ENCODE results near the gene VAC14.
A peak's percentile ranks its signal among the peaks of the same experiment; 100 is the strongest.
"Not testable (repeated sequence)": the region's sequence is repeated elsewhere in the genome, so short reads cannot be mapped to it uniquely, and the experiment has no call there.

Gene VAC14

DNA sequence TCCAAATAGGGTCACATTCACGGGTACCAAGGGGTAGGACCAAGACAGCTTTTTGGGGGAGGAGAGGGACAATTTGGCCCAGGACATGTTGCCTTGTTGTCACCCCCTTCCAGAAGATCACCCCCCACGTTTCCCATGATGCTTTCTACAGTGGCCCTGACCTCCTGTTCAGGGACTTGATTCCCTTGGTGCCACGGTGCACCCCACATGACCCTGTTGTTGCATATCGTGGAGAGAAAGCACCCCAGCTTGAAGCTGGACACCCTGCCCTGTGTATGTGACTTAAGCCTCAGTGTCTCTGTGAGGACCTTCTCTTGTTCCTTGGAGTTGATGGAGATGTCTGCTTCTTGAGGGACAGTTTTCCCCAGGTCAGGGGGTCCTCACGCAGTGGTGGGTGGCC, 142.0 kb downstream of the VAC14 start:
- no peak for DNase-seq

DNA sequence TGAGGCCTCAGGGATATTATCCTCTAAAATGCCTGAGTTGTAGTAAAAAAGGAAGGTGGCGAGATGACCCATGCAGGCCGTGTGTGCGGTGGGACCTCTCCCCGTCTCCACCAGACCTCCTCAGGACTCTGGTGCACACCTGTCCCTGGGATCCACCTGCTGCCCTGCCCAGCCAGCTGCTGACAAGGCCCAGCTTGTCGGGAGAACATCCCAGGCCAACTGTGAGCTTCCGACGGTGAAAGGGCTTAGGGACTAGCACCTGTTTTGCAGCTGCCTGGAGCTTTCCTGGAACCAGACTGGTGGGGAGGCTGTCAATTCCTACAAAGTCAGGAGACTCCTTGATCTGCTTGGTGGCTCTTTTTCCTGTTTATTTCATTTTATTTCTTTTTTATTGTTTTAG, 143.0 kb downstream of the VAC14 start:
- no peak for DNase-seq

DNA sequence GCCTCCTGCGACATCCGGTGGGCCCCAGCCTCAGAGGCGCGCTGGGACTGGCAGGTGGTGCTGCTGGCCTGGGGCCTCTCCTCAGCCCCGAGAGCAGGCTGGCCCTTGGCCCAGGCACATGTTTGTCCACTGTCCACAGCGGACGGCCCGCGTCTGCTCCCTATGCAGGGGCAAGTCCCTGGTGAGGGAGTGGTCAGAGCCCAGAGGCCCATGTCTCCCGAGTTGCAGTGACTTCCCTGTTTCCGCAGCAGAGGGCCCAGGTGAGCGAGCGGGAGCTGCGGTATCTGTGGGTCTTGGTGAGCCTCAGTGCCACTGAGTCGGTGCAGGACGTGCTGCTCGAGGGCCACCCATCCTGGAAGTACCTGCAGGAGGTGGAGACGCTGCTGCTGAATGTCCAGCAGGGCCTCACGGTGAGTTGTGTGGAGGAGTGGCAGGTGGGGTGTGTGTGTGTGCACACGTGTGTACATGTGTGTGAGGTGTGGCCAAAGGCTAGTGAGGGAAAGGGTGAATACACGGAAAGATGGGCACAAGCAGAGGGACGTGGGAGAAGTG, 144.2 kb downstream of the VAC14 start:
- no peak for DNase-seq

DNA sequence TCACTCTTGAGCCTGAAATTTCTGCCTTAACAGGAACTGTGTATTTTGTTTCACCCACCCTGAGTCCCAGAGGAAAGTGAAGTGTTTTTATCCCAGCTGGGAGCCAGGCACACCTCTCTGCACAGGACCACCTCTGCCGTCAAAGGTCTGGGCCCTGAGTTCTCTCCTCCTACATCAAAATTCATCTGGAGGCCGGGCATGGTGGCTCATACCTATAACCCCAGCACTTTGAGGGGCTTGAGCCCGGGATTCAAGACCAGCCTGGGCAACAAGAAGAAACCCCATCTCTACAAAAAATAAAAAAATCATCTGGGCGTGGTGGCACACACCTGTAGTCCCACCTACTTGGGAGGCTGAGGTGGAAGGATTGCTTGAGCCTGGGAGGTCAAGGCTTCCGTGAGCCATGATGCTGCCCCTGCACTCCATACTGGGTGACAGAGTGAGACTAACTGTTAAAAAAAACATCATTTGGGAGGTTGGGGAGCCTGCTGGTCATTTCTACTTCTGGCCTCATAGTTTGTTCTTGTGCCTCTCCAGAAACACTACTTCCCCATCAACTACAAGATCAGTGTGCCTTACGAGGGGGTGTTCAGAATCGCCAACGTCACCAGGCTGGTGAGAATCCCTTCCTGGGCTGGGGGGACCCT, 144.8 kb downstream of the VAC14 start:
- DNase-seq: no peak

DNA sequence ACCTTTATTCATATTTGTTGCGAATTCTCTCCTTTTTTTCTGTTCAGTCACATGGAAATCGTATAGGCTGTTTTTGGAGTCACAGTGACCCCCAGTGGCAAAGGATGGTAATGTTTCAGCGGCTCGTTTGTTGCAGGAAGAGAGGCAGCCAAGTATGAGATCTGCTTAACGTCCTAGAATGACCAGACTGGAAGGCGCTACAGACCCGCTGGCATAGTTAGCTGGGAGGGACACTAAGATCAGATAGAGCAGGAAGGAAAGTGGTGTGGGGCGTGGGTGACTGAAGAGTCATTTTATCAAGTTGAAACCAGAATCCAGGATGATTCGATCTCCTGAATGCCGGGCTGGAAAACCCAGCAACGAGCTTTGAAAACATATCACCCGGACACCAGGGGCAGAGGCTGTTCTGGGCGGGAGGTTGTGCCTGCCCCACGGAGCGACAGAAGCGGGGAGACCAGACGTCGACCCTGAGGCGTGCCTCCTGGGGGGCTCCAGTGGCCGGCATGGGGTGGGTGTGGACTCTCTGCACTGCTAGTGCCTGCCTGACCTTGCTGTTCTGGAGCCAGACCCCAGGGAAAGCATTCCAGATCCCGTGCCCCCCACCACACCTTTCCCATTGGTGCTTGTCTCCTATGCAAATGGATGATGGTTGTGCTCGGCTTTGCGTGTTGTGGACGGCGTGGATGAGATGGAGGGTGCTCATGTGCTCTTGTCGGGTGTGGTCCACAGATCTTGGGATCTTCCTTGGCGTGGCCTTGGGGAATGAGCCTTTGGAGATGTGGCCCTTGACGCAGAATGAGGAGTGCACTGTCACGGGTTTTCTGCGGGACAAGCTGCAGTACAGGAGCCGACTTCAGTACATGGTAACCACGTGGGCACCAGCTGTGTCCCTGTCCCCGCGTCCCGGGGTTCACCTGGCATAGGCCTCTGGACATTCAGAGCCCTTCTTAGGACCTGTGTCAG, 146.9 kb downstream of the VAC14 start:
- peak; percentile 87 for DNase-seq

DNA sequence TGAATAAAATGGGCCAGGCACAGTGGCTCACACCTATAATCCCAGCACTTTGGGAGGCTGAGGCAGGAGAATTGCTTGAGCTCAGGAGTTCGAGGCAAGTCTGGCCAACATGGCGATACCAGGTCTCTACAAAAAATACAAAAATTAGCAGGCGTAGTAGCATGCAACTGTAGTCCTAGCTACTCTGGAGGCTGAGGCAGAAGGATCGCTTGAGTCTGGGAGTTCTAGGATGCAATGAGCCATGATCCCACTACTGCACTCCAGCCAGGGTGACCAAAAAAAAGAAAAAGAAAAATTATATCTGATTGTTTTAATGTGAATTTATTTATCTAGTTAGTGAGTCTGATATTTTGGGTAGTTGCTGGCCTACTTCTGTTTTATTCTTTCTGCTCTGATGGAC, 147.6 kb downstream of the VAC14 start:
- DNase-seq: no peak

DNA sequence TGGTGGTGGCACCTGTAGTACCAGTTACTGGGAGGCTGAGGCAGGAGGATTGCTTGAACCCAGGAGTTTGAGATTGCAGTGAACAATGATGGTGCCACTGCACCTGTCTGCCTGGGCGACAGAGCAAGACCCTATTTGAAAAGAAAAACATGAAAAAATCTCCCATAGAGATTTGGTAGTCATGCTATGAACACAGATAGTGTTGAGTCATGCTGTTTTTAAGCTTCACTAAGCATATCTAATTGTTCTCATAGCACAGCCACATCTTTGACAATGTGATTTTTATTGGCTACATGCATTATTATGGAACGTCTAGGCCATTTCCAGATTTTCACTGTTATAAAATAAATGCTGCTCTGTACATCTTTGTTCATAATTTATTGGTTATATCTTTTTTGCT, 148.6 kb downstream of the VAC14 start:
- no peak for DNase-seq

DNA sequence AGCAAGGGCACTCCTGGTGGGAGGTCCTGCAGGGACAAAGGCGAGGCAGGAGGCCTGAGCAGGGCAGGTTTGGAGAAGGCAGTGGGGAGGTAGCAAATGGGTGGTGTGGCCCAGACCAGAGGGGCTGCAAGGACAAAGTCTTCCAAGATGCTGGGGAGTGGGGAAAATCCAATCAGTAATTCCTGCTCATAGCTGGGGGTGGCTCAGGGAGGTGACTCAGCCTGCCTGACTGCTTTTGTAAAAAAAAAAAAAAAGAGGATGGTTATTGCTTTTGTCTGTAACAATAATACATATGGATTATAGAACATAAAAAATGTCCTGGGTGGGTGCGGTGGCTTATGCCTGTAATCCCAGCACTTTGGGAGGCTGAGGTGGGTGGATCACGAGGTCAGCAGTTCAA, 149.4 kb downstream of the VAC14 start:
- no peak for DNase-seq

DNA sequence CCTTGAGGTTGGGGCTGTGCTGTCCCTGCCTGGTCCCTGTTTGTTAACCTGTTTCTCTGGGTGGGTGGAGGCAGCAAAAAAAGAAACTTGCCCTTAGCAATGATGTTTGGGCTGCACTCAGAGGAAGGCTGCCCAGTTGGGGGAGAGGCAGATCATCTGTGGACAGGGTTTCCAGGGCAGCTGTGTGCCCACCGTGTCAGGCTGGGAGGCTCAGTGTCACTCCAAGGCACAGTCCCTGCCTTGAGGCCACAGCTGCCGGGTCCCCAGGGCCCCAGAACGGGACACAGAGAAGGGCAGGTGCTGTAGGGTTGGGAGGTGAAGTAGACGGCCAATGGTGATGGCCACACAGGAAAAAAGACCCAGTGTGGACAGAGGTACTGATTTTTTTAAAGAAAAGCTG, 150.7 kb downstream of the VAC14 start:
- no peak for DNase-seq

DNA sequence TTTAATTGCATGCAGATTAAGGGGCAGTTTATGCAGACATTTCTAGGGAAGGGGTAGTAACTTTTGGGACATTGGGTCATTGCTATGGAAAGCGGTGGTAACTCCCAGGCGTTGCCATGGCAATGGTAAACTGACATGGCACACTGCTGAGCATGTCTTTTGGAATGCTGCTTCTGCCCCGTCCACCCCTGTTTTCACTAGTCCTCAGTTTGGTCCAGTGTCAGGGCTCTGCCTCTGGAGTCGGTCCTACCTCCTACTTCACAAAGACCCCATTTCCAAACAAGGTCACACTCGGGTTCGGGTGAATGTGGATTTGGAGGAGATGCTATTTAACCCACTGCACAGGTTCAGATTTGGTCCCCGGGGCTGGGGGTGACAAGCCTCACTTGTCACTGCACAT, 151.7 kb downstream of the VAC14 start:
- no peak for DNase-seq

DNA sequence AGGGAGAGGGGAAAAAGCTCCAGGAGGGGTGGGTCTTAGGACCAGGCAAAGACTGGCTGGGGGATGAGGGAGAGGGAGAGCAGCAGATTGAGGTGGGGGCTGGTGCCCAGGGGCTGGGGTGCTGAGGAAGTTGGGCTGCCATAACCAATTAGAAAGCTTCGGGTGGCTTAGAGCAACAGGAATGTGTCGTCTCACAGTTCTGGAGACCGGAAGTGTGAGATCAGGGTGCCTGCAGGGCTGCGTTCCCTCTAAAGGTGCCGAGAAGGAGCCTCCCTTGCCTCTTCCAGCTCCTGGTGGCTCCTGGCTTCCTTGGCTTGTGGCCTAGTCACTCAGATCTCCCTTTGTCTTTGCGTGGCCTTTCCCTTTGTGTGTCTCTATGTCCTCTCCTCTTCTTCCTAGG, 152.4 kb downstream of the VAC14 start:
- DNase-seq: no peak

DNA sequence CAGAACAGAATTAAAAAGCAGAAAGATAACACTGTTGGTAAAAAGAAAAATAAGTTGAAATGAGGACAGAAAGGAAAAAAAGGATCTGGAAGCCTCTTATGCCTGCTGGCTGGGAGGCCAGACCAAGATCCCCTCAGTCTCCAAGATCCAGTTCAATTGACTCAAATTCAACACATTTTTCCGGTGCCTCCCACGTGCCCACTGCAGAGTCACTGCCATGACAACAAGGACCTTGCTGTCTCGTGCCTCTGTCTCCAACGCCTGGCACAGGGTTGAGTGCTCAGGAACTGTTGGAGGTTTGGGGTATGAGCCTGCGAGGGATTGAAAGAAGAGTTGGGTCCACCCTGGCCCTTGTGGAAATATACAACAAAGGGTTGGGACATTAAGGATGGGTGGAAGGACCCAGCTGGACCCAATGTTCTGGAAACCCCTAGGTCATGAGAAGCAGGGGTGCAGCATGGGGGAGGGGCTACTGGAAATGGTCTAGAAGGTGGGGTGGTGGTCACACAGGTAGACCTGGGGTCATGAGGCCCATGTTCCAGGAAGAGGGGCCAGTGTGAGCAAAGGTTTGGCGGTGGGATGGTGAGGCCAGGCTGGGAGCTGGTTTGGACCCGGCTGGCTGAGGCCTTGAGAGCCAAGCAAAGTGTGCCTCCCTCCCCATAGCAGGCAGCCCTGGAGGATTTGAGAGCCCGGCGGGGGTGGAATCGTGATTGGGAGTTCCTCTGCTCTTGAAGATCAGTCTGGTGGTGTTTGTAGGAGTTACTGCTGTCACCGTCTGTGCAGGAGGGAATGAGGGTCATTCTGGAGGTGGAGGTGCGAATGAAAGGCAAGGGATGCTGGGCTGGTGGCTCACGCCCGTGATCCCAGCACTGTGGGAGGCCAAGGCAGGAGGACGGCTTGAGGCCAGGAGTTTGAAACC, 153.3 kb downstream of the VAC14 start:
- no peak for DNase-seq

DNA sequence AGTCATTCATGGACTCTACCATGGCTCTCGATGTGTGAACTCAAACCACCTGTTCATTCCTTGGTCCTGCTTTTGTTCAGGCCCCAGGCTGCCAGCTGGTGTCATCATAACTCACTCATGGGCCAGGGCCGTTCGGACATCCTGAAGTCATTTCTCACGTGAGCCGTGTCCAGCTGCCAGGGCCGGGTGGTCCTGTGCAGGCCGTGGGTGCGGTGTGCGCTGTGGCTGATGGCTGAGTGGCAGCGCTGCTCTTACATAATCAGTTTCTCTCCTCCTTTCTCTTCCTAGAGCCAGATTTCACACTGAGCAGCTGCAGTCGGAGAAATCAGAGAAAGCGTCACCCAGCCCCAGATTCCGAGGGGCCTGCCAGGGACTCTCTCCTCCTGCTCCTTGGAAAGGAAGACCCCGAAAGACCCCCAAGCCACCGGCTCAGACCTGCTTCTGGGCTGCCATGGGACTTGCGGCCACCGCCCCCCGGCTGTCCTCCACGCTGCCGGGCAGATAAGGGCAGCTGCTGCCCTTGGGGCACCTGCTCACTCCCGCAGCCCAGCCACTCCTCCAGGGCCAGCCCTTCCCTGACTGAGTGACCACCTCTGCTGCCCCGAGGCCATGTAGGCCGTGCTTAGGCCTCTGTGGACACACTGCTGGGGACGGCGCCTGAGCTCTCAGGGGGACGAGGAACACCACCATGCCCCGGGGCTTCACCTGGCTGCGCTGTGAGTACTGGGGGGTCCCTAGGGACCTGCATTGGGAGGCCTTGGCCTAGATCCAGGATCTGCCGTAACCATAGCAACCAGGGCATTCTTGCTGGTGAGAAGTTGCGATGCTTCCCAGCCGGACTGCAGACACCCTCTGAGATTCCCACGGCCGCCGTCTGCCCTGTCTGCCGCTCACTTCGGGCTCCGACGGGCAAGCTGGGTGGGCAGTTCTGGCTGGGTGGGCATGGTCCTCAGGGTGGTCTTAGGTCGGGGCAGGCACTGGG, 154.4 kb downstream of the VAC14 start, which contains the start of gene IL34:
IL34 (plus strand) TSS at position 300 of the 982 bp plus-strand sequence; CDS start at position 689, 389 bp downstream.
- DNase-seq: no peak

DNA sequence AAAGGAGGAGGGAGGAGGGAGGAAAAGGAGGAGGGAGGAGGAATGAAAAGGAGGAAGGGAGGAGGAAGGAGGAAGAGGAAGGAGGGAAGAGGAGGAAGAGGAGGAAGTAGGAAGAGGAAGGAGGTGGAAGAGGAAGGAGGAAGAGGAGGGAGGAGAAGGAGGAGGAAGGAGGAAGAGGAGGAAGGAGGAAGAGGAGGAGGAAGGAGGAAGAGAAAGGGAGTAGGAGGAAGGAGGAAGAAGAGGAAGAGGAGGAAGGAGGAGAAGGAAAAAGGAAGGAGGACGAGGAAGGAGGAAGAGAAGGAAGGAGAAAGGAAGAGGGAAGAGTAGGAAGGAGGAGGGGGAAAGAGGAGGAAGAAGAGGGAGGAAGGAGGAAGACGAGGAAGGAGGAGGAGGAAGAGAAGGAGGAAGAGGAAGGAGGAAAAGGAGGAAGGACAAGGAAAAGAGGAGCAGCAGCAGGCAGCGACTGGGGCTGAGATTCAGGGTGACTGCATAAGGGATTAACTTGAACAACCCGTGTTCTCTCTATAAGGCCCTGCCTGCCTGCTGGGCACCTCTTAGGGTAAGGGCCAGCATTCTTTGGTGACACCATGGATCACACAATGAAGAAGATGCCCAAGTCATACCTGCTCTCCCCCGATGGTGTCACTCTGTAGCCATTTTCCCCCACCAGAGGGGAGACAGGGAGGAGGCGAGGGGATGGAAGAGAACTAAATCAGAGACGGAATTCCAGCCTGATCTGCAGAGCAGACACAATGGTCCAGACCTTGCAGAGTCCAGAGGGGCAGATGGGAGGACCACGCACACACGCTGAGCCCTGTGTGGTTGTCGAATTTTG, 156.0 kb downstream of the VAC14 start:
- no peak for DNase-seq

DNA sequence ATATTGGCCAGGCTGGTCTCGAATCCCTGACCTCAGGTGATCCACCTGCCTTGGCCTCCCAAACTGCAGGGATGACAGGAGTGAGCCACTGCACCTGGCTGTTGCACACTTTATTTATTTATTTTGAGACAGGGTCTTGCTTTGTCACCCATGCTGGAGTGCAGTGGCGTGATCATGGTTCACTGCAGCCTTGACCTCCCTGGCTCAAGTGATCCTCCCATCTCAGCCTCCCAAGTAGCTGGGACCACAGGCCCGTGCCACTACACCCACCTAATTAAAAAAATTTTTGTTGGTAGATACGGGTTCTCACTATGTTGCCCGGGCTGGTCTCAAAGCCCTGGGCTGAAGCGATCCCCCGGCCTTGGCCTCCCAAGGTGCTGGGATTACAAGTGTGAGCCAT, 157.7 kb downstream of the VAC14 start:
- not testable (repeated sequence) for DNase-seq

DNA sequence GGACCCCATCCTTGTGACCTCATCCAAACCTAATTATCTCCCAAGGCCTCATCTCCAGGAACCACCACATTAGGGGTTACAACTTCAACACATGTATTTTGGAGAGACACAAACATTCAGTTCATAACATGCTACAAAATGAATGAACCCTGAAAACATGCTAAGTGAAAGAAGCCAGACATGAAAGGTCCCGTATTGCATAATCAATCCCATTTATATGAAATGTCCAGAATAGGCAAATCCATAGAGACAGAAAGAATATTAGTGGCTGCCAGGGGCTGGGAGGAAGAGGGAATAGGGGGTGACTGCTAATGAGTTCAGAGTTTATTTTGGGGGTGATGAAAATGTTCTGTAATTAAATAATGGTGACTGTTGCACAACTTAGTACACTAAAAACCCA, 158.3 kb downstream of the VAC14 start:
- no peak for DNase-seq

DNA sequence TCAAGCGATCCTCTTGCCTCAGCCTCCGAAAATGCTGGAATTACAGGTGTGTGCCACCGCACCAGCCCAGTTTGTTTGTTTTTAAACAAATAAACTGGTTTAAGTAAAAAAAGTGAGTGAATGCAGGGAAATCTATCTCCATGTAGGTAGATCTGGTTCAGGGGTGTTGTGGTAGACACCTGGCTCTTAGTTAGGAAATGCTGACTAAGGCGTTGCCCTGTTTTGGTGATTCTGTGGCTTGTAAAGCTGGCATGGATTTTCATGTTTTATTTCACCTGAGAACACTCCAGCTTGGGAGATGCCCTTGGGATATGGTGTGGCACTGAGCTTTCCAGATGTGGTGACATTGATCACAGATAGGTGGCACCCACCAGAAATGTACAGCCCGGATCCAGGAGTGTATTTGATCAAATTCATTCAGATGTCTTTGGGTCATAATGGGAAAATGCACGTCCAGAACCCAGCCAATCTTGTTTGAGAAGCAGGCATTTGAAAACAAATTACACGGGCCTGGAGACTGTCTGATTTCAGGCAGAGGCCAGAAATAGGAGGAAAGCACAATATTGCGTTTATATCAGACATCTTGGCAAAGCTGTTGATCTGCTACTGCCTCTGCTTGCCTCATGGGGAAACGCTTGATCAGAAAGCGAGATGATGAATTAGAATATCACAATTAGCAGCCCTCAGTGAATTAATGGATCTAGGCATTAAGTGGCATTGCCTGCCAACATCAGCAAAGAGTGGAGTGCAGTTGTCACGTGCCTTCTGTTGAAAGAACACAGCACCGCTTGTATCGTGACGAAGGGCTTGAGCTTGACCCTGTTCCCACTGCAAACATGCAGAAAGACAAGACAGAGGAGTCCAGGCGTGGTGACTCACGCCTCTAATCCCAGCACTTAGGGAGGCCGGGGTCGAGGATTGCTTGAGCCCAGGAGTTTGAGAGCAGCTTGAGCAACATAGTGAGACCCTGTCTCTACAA, 161.9 kb downstream of the VAC14 start:
- no peak for DNase-seq
